DMS53 treated with DMSO at 0.1 percent for 48 hours (cell line): ENCODE measurements around the gene ENTHD1.

Experiments used
- DNase-seq: peaks from one replicate; lab custom pipeline; 2025; ENCODE audit not compliant: unreplicated experiment; lab: John Stamatoyannopoulos, UW

ENTHD1 gene, protein sequence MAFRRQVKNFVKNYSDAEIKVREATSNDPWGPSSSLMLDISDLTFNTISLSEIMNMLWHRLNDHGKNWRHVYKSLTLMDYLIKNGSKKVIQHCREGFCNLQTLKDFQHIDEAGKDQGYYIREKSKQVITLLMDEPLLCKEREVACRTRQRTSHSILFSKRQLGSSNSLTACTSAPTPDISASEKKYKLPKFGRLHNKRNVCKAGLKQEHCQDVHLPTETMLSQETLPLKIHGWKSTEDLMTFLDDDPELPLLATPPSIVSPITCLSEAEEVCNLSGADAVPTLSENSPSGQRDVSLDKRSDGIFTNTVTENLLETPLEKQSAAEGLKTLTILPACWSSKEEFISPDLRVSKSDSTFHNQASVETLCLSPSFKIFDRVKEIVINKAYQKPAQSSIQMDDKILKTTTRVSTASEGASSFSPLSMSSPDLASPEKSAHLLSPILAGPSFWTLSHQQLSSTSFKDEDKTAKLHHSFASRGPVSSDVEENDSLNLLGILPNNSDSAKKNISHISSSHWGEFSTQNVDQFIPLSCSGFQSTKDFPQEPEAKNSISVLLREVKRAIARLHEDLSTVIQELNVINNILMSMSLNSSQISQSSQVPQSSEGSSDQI

GRCh38 chr22:39893526-39893925 lies at the start of gene ENTHD1:
TSS of gene ENTHD1 (minus strand) at chr22:39893760. CDS start at chr22:39887748, 6,012 bp downstream.
- DNase-seq = no peak

DNA sequence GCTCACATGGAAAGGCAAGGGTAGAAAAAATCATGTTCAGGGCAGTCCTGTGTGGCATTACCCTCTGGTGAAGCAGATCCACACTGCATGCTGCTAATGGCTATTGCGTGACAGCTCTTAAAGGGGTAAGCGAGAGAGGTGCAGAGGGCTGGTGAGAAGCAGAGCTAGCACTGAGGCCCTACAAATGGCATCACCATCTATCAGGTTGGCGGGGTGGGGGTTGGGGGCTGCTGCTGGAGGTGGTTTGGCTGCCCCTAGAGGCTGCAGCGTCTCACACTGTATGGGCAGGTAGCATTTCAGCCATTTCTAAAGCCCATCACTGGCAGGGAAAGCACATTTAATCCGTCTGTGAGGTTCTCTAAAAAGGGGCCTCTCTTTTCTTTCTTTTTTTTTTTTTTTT lies 49.8 kb upstream of the ENTHD1 start:
- DNase-seq = no peak

GRCh38 chr22:39942439-39943230 lies 49.1 kb upstream of the ENTHD1 start:
- no peak for DNase-seq

DNA sequence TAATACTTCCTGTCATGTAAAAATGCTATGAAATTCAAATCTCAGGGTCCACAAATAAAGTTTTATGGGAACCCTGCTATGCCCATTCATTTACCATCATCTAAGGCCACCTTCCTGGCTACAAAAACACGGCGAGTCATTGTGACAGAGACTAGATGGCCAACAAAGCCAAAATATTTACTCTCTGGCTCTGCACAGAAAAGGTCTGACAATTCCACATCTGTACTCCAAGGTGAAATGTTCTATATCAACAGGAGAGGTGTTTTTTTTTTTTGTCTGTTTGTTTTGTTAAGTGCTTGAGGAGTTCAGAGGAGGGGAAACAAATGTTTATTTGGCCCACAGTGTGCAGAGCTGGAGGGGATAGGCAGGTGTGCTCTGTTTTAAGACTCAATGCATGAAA lies 48.0 kb upstream of the ENTHD1 start:
- DNase-seq = peak; percentile 89

DNA sequence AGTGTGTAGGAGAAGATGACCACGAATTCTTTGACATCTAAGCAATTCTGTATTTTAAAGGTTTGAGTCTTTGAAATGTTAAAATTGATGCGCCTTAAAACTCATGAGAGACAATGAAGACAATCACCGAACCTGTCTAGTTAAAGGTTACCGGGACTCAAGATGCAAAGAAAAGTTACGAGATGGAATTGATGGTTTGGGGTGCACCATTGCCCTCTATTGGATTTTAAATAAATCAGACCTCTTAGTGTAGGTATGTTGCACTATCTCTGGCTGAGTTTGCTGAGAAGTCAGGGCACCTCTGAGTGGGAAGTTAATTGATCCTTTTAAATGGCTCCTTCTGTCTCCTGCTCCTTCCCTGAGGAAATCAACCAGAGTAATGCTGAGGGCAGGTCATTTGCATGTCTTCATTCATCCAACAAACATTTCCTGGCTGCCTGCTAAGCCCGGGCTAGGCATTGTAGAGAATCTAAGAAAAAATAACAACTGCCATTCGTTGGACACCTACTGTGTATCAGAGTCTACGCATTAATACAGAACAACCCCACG lies 47.3 kb upstream of the ENTHD1 start:
- DNase-seq = no peak

- no peak for DNase-seq
These were observed 46.3 kb upstream of the ENTHD1 start for GRCh38 chr22:39939830-39940229.

GRCh38 chr22:39938509-39939111 lies 45.0 kb upstream of the ENTHD1 start:
- DNase-seq = no peak

DNA sequence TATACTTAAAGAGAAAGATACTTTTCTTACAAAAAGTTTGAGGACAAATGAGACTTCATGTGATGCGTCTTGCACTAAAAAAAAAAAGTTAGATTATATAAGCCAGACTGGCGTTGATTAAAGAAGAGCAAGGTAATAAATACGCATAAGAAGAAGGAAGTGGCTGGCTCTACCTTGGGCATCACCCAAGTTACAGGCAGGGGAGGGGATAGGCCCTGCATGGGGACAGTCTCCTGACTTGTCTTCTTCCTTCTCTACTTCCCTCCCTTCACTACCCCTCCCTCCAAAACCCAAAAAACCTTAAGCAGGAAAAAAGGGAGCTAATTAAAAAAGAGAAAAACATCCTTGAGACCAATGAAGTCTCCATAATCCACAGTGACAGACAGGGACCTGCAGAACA lies 44.3 kb upstream of the ENTHD1 start:
- no peak for DNase-seq

GRCh38 chr22:39936523-39937145 lies 43.1 kb upstream of the ENTHD1 start:
- no peak for DNase-seq

- no peak for DNase-seq
These were observed 42.1 kb upstream of the ENTHD1 start for GRCh38 chr22:39935612-39936011.

DNA sequence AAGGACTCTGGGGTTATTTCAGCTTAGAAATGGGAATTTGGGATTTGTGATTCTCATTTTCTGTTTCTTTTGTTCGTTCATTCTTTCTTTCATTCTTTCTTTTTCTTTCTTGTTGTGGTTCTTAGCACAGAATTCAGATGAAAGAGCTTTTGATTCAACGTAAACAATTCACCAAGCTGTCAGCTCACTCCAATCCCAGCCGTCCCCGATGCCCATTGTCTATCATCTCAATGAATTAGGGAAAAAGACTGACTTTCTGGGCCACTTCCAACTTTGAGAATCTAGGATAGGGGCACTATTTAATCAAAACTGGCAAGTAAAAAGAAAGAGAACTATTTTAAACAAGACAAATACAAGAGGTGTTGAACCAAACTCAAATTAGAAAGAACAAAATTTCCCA lies 41.6 kb upstream of the ENTHD1 start:
- no peak for DNase-seq

DNA sequence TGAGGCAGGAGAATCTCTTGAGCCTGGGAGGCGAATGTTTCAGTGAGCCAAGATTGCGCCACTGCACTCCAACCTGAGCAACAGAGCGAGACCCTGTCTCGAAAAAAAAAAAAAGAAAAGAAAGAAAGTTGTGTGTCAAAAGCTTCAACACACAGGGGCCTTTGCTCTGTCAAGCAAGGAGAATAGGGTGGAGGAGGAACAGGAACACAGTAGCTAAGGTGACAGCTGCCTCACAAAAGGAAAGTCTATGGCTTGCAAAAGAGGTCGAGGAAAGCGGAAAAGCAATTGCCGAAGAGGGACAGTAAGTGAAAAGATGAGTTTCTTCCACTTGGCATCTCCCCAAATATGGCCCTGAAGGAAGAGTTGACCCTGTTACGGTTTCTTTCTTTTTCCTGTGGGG lies 40.2 kb upstream of the ENTHD1 start:
- DNase-seq = no peak

GRCh38 chr22:39932918-39933649 lies 39.5 kb upstream of the ENTHD1 start:
- DNase-seq = peak; percentile 29

DNA sequence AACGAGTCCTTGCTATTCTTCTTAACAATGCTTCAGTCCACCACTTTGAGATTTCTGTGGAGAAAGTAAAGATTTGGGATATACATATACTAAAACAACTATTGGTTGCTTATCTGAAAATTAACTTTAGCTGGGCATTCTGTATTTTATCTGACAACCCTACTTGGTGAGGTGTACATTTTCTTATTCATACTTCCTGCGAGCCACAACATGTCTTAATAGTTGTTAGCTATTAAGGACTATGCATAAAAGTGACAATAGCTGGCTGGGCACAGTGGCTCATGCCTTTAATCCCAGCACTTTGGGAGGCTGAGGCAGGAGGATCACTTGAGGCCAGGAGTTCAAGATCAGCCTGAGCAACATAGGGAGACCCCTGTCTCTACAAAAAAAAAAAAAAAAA lies 38.6 kb upstream of the ENTHD1 start:
- no peak for DNase-seq

GRCh38 chr22:39931251-39931650 lies 37.7 kb upstream of the ENTHD1 start:
- no peak for DNase-seq

- DNase-seq = no peak
These were observed 35.3 kb upstream of the ENTHD1 start for GRCh38 chr22:39928536-39929520.

DNA sequence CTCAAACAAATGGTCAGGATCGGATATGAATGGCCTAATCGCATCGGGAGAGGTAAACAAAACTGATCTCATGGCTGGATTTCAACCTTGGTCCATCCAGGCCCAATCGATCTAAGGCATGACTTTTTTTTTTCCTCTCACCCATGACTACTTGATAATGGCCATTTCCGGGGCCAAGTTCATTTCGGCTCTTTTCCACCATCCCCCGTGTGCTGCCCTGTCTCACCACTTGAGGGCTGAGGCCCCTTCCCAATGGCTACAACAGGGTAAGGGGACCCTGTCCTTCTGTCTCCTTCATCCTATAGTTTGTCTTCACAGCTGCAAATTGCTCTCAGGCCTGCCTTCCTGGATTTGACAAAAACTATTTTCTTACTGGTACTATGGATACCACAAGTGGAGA lies 34.0 kb upstream of the ENTHD1 start:
- DNase-seq = no peak

- DNase-seq = no peak
These were observed 33.2 kb upstream of the ENTHD1 start for GRCh38 chr22:39926753-39927152.
